Islet of Langerhans (tissue), 1 donor: ENCODE results near the gene RYR2.
"Not testable (repeated sequence)": the region's sequence is repeated elsewhere in the genome, so short reads cannot be mapped to it uniquely, and the experiment has no call there.

Experiments
- FAIRE-seq: peaks from one replicate; lab custom pipeline; 2011; peaks lifted over from hg19 to GRCh38; lab: Jason Lieb, UNC

Gene RYR2

DNA sequence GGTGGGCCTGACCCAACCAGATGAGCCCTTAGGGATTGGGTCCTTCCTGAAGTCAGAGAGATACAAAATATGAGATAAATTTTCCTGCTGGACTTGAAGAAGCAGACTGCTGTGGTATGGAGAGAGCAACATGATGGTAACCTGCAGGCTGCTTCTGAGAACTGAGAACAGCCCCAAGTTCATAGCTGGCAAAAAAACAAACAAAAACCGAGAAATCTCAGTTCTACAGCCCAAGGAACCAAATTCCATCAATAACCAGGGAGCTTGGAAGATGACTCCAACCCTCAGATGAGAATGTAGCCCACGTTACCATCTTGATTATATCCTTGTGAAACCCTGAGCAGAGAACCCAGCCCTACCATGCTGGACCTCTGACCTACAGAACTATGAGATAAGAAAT, 532.6 kb downstream of the RYR2 start:
- FAIRE-seq: no peak

DNA sequence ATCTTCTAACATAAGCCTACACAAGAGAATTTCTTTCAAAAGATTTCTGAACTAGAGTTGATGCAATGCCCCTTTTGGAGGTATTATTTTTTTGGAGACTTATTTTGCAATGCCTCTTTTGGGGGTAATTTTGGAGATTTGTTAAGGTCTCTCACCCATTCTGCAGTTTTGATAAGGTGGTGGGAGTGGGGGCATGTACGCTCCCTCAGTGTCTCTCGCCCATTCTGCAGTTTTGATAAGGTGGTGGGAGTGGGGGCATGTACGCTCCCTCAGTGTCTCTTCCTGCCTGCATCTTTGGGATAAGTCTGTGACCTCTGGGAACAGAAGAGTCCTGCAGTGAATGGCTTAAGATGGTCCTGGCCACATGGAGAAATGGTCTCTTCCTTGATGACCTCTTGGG, 536.6 kb downstream of the RYR2 start:
- no peak for FAIRE-seq

- no peak for FAIRE-seq
Measured at GRCh38 chr1:237580726-237581125, 538.7 kb downstream of the RYR2 start.

DNA sequence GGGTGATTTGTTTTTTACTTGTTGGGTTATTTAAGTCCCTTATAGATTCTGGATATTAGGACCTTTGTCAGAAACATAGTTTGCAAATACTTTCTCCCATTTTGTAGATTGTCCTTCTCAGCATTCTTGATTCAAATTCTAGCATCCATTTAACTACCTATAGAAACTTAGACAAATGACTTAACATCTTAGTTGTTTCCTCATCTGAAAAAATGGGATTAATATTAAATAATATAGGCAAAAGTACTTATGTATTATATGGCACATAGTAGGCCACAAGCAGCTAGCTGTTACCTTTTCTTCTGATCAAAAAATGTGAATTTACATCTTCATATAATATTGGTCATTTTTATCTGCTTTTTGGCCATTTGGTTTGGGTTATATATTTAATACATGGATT, 541.3 kb downstream of the RYR2 start:
- FAIRE-seq: no peak

GRCh38 chr1:237583756-237584155, 541.8 kb downstream of the RYR2 start:
- FAIRE-seq: no peak

- no peak for FAIRE-seq
Measured at GRCh38 chr1:237590386-237590785, 548.4 kb downstream of the RYR2 start.

DNA sequence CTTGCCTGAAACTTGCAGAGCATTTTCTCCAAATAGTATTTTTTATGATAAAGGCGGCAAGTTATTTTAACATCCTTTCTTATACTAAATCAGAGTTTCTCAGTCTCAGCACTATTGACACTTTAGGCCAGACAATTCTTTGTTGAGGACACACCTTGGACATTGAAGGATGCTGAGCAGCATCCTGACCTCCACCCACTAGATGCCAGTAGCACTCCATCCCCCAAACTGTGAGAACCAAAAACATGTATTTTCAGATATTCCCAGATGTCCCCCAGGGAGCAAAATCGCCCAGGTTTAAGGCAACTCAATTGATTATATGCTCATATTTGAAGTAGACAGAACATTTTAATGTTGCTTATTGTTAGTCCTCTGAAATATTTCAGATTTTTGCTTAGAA, 549.4 kb downstream of the RYR2 start:
- FAIRE-seq: no peak

- FAIRE-seq: not testable (repeated sequence)
Measured at GRCh38 chr1:237603036-237603568, 561.1 kb downstream of the RYR2 start.

GRCh38 chr1:237608433-237608832, 566.4 kb downstream of the RYR2 start:
- FAIRE-seq: no peak

- FAIRE-seq: no peak
Measured at GRCh38 chr1:237610157-237610556, 568.2 kb downstream of the RYR2 start.

GRCh38 chr1:237613984-237614383, 572.0 kb downstream of the RYR2 start:
- no peak for FAIRE-seq

- no peak for FAIRE-seq
Measured at GRCh38 chr1:237619553-237619952, 577.6 kb downstream of the RYR2 start.

DNA sequence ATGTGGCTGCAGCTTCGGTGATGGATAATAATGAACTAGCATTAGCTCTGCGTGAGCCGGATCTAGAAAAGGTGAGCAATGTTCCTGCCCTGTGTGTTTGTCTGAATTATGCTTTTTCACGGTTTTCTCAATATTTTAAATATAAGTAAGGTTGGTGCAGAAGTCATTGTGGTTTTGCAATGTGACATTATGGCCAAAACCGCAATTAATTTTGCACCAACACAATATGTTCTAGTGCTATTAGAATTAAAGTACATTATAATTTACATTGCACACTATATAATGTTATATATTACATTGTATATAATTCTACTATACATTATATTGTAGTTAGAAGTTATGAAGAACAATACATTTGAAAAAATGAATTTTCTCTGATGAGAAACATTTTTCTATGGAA, 592.9 kb downstream of the RYR2 start:
- no peak for FAIRE-seq

DNA sequence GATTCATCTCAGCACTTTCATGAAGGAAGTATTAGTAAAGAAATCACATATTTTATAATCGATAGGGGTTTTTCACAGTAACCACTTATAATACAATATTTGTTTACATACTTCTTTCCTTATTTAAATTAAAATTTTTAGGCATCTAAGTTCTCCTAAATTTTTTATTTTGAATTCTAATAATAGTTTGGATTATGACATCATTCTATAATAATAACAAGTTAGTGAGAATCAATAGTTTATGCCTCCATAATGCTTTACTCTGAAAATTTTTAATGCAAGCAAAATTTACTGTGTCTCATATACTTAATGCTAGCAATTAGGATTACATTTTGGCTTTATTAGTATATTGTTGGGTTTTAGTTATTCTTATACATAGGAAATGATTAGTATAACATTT, 596.6 kb downstream of the RYR2 start:
- FAIRE-seq: no peak

DNA sequence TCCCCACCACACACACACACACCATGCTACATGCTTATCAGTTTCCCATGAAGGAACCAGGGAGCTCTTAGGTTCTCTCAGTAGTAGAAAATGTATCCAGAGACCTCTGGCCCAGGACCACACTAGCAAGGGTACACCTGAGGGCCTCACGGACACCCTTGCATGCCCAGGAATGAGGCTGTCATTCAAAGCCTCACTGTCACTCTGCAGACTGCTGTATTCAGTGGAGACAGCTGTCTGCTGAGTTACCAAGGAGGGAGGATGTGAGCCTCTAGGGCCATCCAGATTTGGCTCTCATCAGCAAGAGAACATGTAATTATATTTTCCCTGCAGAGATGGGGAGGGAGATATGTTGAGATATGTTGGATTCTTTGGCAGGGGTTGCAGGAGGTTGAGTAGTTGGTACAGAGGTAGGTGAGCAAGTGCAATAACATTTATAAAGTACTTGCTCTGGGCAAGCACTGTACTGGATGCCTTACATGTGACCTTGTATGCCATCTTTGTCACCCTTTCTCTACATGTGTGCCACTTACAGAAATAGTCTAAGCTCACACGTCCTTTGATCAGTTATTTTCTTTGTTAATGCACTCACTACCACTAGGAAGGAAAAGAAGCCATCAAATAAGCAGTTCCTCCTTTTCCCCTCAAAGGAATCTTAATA, 598.2 kb downstream of the RYR2 start:
- no peak for FAIRE-seq

- no peak for FAIRE-seq
Measured at GRCh38 chr1:237640966-237641365, 599.0 kb downstream of the RYR2 start.

DNA sequence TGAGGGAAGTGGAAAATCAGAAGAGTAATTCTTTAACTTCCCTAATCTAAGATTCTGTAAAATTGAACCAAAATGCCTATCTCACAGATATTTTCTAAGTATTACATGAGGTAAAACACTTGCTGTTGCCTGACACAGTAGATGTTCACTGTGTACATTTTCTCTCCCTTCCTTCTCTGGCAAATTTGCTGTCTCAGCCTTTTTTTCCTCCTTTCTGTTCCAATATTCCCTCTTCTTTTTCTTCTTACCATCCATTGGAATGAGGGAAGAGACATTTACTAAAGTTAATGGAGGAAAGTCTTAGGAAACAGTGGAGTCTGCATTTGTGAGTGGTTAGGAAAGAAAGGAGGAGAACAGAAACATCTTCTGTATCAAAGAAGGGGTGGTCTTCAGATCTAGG, 608.8 kb downstream of the RYR2 start:
- FAIRE-seq: no peak

DNA sequence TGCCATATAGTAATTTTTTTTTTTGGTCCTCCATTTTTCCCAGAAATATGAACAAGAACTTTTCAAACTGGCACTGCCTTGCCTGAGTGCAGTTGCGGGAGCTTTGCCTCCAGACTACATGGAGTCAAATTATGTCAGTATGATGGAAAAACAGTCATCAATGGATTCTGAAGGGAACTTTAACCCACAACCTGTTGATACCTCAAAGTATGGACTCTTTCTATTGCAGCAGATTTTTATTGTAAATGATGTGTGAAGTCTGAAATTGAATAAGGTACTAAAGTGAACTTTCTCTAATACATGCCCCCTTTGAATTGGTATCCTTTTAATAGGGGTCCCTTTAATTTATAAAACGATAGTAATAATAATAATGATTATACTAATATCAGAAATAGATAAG, 613.8 kb downstream of the RYR2 start:
- FAIRE-seq: no peak

GRCh38 chr1:237664348-237664747, 622.4 kb downstream of the RYR2 start:
- FAIRE-seq: no peak

- FAIRE-seq: no peak
Measured at GRCh38 chr1:237670302-237670701, 628.3 kb downstream of the RYR2 start.

- FAIRE-seq: no peak
Measured at GRCh38 chr1:237671262-237671661, 629.3 kb downstream of the RYR2 start.

DNA sequence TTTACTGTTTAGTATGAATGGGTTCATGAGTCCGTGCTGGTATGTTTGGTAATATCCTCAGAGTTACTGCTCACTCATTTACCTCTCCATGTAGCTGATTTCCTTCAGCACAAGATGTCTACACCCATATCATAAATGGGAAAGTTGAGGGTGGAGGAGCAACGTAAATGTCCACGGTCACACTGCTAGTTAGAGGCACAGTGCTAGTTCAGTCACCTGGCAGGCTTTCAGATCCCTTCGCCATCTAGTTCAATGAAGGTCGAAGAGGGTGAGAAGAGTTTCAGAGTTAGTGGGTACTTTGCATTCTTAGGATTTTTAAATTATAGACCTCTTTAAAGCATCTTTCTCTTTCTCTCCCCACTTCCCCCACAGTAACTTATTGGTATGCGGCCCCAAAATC, 630.0 kb downstream of the RYR2 start:
- no peak for FAIRE-seq

DNA sequence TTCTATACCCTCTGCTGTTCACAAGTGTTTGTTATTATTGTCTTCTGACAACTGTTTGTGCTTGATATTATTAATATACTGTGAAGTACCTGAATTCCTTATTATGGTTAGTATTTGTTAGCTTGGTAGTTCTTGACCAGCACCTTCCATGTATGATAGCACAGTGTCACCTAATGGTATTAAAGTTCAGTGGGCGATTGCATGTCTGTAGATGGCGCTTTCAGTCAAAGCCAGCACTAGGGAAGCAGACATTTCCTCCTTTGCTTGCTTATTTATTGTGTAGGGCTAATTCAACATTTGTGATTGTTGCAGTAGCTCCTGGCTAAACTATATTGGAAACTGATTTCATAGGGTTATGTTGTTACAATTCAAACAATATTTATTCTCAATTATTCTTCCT, 630.8 kb downstream of the RYR2 start:
- no peak for FAIRE-seq

- no peak for FAIRE-seq
Measured at GRCh38 chr1:237673631-237674030, 631.6 kb downstream of the RYR2 start.

DNA sequence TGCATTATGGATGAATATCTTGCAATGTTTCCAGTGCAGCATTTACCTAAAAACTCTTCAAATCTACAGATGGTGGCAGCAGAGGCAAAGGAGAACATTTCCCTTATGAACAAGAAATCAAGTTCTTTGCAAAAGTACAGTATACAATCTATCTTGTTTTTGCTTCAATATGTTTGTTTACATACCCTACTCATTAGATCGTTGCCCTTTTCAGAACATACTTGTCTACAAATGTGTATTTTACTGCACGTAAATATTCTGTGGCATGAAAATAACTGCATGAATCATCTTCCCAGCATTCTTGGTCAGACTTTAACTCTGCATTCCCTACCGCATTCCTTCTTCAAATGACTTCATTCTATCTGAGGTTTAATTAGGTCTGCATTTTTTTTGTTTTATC, 636.0 kb downstream of the RYR2 start:
- peak; percentile 81 for FAIRE-seq
